Measurements from ENCODE around the gene COL20A1.

DNA sequence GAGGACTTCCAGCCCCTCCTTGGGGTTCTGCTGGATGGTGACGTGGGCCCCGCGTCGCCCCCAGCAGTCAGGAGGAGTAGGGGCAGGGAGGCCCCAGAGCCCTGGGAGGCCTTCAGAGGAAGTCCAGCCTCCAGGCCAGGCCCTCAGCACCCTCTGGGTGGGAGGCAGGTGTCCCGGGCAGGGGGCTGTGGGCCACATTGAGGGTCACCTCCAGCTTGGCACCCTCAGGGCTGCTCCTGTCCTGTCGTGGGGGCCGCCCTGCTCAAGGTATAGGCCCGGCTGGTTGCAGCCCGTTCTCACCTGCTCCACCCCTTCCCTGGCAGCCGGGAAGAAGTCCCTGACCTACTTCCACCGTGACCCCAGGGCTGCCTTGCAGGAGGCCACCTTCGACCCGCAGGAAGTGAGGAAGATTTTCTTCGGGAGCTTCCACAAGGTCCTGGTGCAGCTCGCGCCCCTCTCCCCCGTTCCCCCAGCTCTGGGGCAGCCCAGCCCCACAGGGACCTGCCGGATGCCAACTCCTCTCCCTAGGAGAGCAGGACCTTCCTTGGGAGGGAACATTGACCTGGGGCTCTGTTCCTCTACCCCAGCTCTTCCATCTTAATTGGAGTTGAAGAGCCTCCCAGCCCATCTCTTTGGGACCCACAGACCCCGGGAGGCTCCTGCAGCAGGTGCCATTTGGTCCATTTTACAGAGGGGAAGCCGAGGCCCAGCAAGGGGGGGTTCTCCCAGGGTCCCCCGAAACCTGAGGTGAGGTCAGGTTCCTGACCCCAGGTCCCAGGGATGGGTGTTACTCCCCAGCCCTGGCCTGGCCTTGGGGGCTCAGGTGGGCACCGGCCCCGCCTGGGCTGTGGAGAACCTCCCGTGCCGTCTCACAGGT, 26.4 kb downstream of the COL20A1 start:
- no peak for TF ChIP-seq POLR2AphosphoS5 (IDR thresholded peaks at IDR 0.05; ENCODE audit: low read depth, low read length)
- no peak for TF ChIP-seq SIN3A (IDR thresholded peaks at IDR 0.05; ENCODE audit: borderline replicate concordance, insufficient read depth, low read length)

Measured in PFSK-1 (cell line).